ENCODE data around the gene ATRNL1. TPM values are rescaled to one million over a fixed set of nuclear protein-coding genes. Genes with fewer than 3 reads are reported as not detected.
A peak's percentile ranks its signal among the peaks of the same experiment; 100 is the strongest.
"Not testable (repeated sequence)": the region's sequence is repeated elsewhere in the genome, so short reads cannot be mapped to it uniquely, and the experiment has no call there.

The ATRNL1 gene
- total RNA-seq, 1 experiment from 2014 or later: 35.1 TPM

- not testable (repeated sequence) for H3K4me3 ChIP-seq (ENCODE audit: insufficient read depth, low read depth, low read length); DNase-seq
These were observed 12.2 kb downstream of the ATRNL1 start for GRCh38 chr10:115105411-115105810.

GRCh38 chr10:115107830-115108229, 14.7 kb downstream of the ATRNL1 start:
- Histone ChIP-seq H3K36me3 (replicated peaks; ENCODE audit: control insufficient read depth, insufficient read depth, low read length) (peaks cover 1% of the 10 kb centered on the region; the same call in 1 of the 2 replicates), H3K27me3 (ENCODE audit: control insufficient read depth, insufficient read depth, low read length) (no peaks in the 10 kb centered on the region), H3K4me3 (ENCODE audit: insufficient read depth, low read depth, low read length) (no peak overlapping the region)
- DNase-seq: no peak

More at GRCh38 chr10:115105411-115105810, 12.2 kb downstream of the ATRNL1 start:
- H3K36me3 ChIP-seq (replicated peaks; ENCODE audit: control insufficient read depth, insufficient read depth, low read length); H3K27me3 ChIP-seq (ENCODE audit: control insufficient read depth, insufficient read depth, low read length): not testable (repeated sequence)

GRCh38 chr10:115117301-115117700, 24.1 kb downstream of the ATRNL1 start:
- no peak for DNase-seq
- H3K27me3 ChIP-seq (ENCODE audit: control insufficient read depth, insufficient read depth, low read length): no peaks in the 10 kb centered on the region
- H3K36me3 ChIP-seq (replicated peaks; ENCODE audit: control insufficient read depth, insufficient read depth, low read length): no peaks in the 10 kb centered on the region
- no peak overlapping the region for H3K4me3 ChIP-seq (ENCODE audit: insufficient read depth, low read depth, low read length)

GRCh38 chr10:115118346-115118745, 25.2 kb downstream of the ATRNL1 start:
- H3K27me3 ChIP-seq (ENCODE audit: control insufficient read depth, insufficient read depth, low read length): no peaks in the 10 kb centered on the region
- H3K4me3 ChIP-seq (ENCODE audit: insufficient read depth, low read depth, low read length): no peak overlapping the region
- no peaks in the 10 kb centered on the region for H3K36me3 ChIP-seq (replicated peaks; ENCODE audit: control insufficient read depth, insufficient read depth, low read length)
- DNase-seq: no peak

GRCh38 chr10:115125505-115125904, 32.3 kb downstream of the ATRNL1 start:
- Histone ChIP-seq H3K27me3 (ENCODE audit: control insufficient read depth, insufficient read depth, low read length) (no peaks in the 10 kb centered on the region), H3K4me3 (ENCODE audit: insufficient read depth, low read depth, low read length) (no peak overlapping the region), H3K36me3 (replicated peaks; ENCODE audit: control insufficient read depth, insufficient read depth, low read length) (no peaks in the 10 kb centered on the region)
- DNase-seq: no peak

GRCh38 chr10:115129752-115130151, 36.6 kb downstream of the ATRNL1 start:
- H3K27me3 ChIP-seq (ENCODE audit: control insufficient read depth, insufficient read depth, low read length): no peaks in the 10 kb centered on the region
- H3K4me3 ChIP-seq (ENCODE audit: insufficient read depth, low read depth, low read length): no peak overlapping the region
- H3K36me3 ChIP-seq (replicated peaks; ENCODE audit: control insufficient read depth, insufficient read depth, low read length): no peaks in the 10 kb centered on the region
- peak; percentile 2 for DNase-seq

GRCh38 chr10:115136616-115137015, 43.5 kb downstream of the ATRNL1 start:
- H3K36me3 ChIP-seq (replicated peaks; ENCODE audit: control insufficient read depth, insufficient read depth, low read length): no peaks in the 10 kb centered on the region
- DNase-seq: no peak
- no peak overlapping the region for H3K4me3 ChIP-seq (ENCODE audit: insufficient read depth, low read depth, low read length)
- no peaks in the 10 kb centered on the region for H3K27me3 ChIP-seq (ENCODE audit: control insufficient read depth, insufficient read depth, low read length)

- no peak for DNase-seq
- H3K27me3 ChIP-seq (ENCODE audit: control insufficient read depth, insufficient read depth, low read length): no peaks in the 10 kb centered on the region
These were observed 48.1 kb downstream of the ATRNL1 start for GRCh38 chr10:115141254-115141653.

GRCh38 chr10:115157357-115157756, 64.2 kb downstream of the ATRNL1 start:
- Histone ChIP-seq H3K27me3 (ENCODE audit: control insufficient read depth, insufficient read depth, low read length) (no peaks in the 10 kb centered on the region), H3K36me3 (replicated peaks; ENCODE audit: control insufficient read depth, insufficient read depth, low read length) (no peaks in the 10 kb centered on the region), H3K4me3 (ENCODE audit: insufficient read depth, low read depth, low read length) (no peak overlapping the region)
- DNase-seq: no peak

More at GRCh38 chr10:115141254-115141653, 48.1 kb downstream of the ATRNL1 start:
- H3K36me3 ChIP-seq (replicated peaks; ENCODE audit: control insufficient read depth, insufficient read depth, low read length): no peaks in the 10 kb centered on the region
- H3K4me3 ChIP-seq (ENCODE audit: insufficient read depth, low read depth, low read length): no peak overlapping the region

- DNase-seq: no peak
- Histone ChIP-seq H3K36me3 (replicated peaks; ENCODE audit: control insufficient read depth, insufficient read depth, low read length) (no peaks in the 10 kb centered on the region), H3K4me3 (ENCODE audit: insufficient read depth, low read depth, low read length) (no peak overlapping the region), H3K27me3 (ENCODE audit: control insufficient read depth, insufficient read depth, low read length) (no peaks in the 10 kb centered on the region)
These were observed 70.0 kb downstream of the ATRNL1 start for GRCh38 chr10:115163129-115163528.

- Histone ChIP-seq H3K4me3 (ENCODE audit: insufficient read depth, low read depth, low read length) (no peak overlapping the region), H3K36me3 (replicated peaks; ENCODE audit: control insufficient read depth, insufficient read depth, low read length) (no peaks in the 10 kb centered on the region), H3K27me3 (ENCODE audit: control insufficient read depth, insufficient read depth, low read length) (no peaks in the 10 kb centered on the region)
- DNase-seq: no peak
These were observed 71.1 kb downstream of the ATRNL1 start for GRCh38 chr10:115164220-115164619.

- H3K27me3 ChIP-seq (ENCODE audit: control insufficient read depth, insufficient read depth, low read length): no peaks in the 10 kb centered on the region
- DNase-seq: no peak
- no peaks in the 10 kb centered on the region for H3K36me3 ChIP-seq (replicated peaks; ENCODE audit: control insufficient read depth, insufficient read depth, low read length)
- H3K4me3 ChIP-seq (ENCODE audit: insufficient read depth, low read depth, low read length): no peak overlapping the region
These were observed 74.6 kb downstream of the ATRNL1 start for GRCh38 chr10:115167751-115168150.

- Histone ChIP-seq H3K27me3 (ENCODE audit: control insufficient read depth, insufficient read depth, low read length) (no peaks in the 10 kb centered on the region), H3K36me3 (replicated peaks; ENCODE audit: control insufficient read depth, insufficient read depth, low read length) (no peaks in the 10 kb centered on the region), H3K4me3 (ENCODE audit: insufficient read depth, low read depth, low read length) (no peak overlapping the region)
- DNase-seq: no peak
These were observed 78.3 kb downstream of the ATRNL1 start for GRCh38 chr10:115171392-115171960.

- H3K27me3 ChIP-seq (ENCODE audit: control insufficient read depth, insufficient read depth, low read length): no peaks in the 10 kb centered on the region
- DNase-seq: no peak
These were observed 80.8 kb downstream of the ATRNL1 start for GRCh38 chr10:115173915-115174443.

GRCh38 chr10:115207276-115207675, 114.1 kb downstream of the ATRNL1 start:
- H3K27me3 ChIP-seq (ENCODE audit: control insufficient read depth, insufficient read depth, low read length); H3K36me3 ChIP-seq (replicated peaks; ENCODE audit: control insufficient read depth, insufficient read depth, low read length); H3K4me3 ChIP-seq (ENCODE audit: insufficient read depth, low read depth, low read length); DNase-seq: not testable (repeated sequence)

More at GRCh38 chr10:115173915-115174443, 80.8 kb downstream of the ATRNL1 start:
- no peaks in the 10 kb centered on the region for H3K36me3 ChIP-seq (replicated peaks; ENCODE audit: control insufficient read depth, insufficient read depth, low read length)
- no peak overlapping the region for H3K4me3 ChIP-seq (ENCODE audit: insufficient read depth, low read depth, low read length)

Measured in H7 (cell line).